C4-2B (cell line): ENCODE results near the gene USP6NL.

Source experiments
- H3K27ac ChIP-seq: fragments of 450-650 bp; 2 replicates; pipeline ENCODE4 v1.5.1; 2017
- ZFX ChIP-seq: fragments of 450-650 bp; IDR thresholded peaks from 2 replicates; pipeline ENCODE4 v1.6.1; 2017
- TF ChIP-seq, protein P1 (sequence below): fragments of 450-650 bp; conservative IDR thresholded peaks from 2 replicates; pipeline ENCODE4 v1.5.1; 2017; ENCODE audit warnings: mild to moderate bottlenecking

USP6NL gene

DNA sequence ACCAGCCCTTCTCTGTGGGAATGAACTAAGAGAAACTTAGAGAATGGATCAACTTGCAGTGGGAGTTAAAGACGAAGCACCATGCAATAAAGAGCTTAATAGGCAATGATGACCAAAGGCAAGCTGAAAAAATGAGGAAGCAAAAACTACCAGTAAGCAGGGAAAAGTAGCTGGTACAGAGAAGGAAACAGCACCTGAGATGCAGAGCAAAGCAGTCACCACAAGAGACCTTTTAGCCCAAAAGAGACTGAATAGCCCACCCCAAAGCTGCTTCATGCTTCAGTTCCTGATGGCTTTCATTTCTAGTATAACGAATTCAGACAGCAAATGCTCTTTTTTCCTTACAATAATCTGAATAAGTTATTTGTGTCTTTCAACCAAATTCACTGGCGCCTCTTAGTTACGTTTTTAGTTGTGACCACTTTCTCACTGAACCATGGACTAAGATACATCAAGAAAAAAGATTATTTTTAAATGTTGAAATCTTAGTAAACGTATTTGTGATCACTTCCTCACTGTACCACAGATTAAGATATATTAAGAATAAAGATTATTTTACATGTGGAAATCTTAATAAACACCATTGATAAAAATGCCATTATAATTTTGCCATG, 76.0 kb downstream of the USP6NL start:
- no peak overlapping the region for H3K27ac ChIP-seq
- TF ChIP-seq, protein P1, sequence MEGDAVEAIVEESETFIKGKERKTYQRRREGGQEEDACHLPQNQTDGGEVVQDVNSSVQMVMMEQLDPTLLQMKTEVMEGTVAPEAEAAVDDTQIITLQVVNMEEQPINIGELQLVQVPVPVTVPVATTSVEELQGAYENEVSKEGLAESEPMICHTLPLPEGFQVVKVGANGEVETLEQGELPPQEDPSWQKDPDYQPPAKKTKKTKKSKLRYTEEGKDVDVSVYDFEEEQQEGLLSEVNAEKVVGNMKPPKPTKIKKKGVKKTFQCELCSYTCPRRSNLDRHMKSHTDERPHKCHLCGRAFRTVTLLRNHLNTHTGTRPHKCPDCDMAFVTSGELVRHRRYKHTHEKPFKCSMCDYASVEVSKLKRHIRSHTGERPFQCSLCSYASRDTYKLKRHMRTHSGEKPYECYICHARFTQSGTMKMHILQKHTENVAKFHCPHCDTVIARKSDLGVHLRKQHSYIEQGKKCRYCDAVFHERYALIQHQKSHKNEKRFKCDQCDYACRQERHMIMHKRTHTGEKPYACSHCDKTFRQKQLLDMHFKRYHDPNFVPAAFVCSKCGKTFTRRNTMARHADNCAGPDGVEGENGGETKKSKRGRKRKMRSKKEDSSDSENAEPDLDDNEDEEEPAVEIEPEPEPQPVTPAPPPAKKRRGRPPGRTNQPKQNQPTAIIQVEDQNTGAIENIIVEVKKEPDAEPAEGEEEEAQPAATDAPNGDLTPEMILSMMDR: no peak
- no peak for TF ChIP-seq ZFX

GRCh38 chr10:11533328-11533781, 78.1 kb downstream of the USP6NL start:
- no peak overlapping the region for H3K27ac ChIP-seq

DNA sequence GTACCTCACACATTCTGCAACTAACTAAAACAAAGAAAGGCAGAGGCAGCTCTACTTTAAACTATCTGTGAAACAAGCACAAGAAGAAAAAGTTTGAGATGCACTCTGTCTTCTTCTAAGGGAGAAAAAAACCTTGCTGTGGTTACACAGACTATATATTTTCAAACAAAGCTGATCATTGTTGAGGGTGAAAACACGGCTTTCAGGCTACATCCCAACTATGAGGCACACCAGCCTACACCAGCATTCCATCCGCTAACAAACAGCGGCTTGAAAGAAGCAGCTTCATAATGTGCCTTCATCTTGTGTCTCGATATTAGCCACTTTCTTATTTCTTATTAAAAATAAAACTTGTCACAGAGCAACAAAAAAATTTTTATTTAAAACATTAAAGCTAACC, 79.1 kb downstream of the USP6NL start:
- no peak for TF ChIP-seq ZFX
- TF ChIP-seq, protein P1: no peak
- H3K27ac ChIP-seq: no peak overlapping the region

More at GRCh38 chr10:11533328-11533781, 78.1 kb downstream of the USP6NL start:
- TF ChIP-seq, protein P1: peak; percentile 22
- no peak for TF ChIP-seq ZFX

DNA sequence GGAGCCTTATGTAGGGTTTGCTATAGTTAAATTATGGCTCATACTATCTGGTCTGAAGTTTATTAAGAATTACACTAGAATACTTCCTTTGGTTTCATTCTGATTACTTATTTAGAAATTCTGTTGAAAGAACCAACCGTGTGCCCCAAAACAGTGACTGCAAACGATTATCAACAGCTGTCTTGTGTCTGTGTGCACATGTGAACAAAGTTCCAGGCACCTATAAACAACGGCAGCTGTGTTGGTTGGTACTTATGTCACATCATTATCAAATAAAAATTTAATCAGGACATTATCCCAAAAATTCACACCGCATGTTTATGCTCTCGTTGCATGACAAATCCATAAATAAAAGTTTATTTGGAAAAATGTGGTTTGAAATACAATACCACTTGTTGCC, 80.6 kb downstream of the USP6NL start:
- TF ChIP-seq ZFX: no peak
- TF ChIP-seq, protein P1: no peak
- no peak overlapping the region for H3K27ac ChIP-seq

- H3K27ac ChIP-seq: no peak overlapping the region
- TF ChIP-seq, protein P1: no peak
- TF ChIP-seq ZFX: no peak
These were observed 82.1 kb downstream of the USP6NL start for GRCh38 chr10:11529276-11529903.

DNA sequence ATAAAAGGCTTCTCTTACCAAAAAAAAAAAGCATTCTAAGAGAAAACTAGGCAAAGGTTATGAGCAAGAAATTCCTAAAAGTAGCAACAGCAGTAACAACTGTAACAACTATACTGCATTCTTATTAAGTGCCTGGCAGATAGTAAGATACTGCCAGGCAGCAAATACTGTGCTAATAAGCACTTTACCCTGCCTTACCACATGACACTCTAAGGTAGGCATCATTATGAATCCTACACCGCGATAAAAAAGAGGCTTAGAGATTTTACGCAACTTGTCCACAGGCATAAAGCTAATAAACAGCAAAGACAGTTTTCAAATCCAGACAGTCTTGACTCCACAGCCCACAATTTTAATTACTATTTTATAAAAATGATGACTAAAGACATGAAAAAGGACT, 83.2 kb downstream of the USP6NL start:
- no peak overlapping the region for H3K27ac ChIP-seq
- no peak for TF ChIP-seq ZFX
- TF ChIP-seq, protein P1: no peak

DNA sequence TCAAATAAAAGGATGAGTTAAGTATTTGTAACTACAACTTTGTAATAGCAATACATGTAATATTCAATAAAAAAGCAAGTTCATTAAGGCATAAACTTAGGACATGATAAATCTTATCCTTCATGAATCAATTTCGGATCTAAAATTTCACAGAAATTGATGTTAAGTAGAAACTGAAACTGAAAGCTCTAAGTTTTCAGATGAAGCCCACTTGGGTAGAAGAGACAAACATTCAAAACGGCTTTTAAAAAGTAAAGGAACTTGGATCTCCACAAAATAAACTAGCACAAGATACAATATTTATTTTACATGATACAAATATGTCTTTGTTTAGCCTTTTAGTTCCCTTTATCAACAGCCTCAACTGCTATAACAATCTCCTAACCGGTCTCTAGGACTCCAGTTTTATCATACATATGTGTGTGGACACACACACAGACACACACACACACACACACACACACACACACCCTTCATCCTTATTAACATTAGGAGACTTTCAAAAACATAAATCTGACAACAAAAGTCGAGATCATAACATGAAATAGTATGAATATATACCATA, 83.7 kb downstream of the USP6NL start:
- H3K27ac ChIP-seq: no peak overlapping the region
- TF ChIP-seq, protein P1: no peak
- no peak for TF ChIP-seq ZFX
